ENCODE measurements around the gene HOXB9.
A peak's percentile ranks its signal among the peaks of the same experiment; 100 is the strongest.

Gene HOXB9

GRCh38 chr17:48594538-48595277, 31.4 kb downstream of the HOXB9 start:
- DNase-seq: no peak

- peak; percentile 85 for DNase-seq
Observed at GRCh38 chr17:48593840-48594537, 32.2 kb downstream of the HOXB9 start.

GRCh38 chr17:48593126-48593829, 32.9 kb downstream of the HOXB9 start, which contains the start of gene HOXB5:
TSS of gene HOXB5 (minus strand) at chr17:48593779. CDS start at chr17:48593682, 97 bp downstream.
- no peak for DNase-seq

- DNase-seq: no peak
Observed at GRCh38 chr17:48592577-48592976, 33.6 kb downstream of the HOXB9 start.

GRCh38 chr17:48592057-48592514, 34.1 kb downstream of the HOXB9 start:
- no peak for DNase-seq

GRCh38 chr17:48591255-48592056, 34.7 kb downstream of the HOXB9 start:
- no peak for DNase-seq

- no peak for DNase-seq
Observed at GRCh38 chr17:48590607-48591161, 35.5 kb downstream of the HOXB9 start.

GRCh38 chr17:48589831-48590606, 36.1 kb downstream of the HOXB9 start, which contains the start of gene HOXB3:
TSS of gene HOXB3 (minus strand) at chr17:48590241. CDS start at chr17:48552474, 37,767 bp downstream.
- no peak for DNase-seq

- DNase-seq: no peak
Observed at GRCh38 chr17:48589060-48589830, 36.9 kb downstream of the HOXB9 start.

GRCh38 chr17:48588528-48588927, 37.6 kb downstream of the HOXB9 start:
- no peak for DNase-seq

GRCh38 chr17:48588074-48588415, 38.1 kb downstream of the HOXB9 start:
- DNase-seq: no peak

GRCh38 chr17:48587276-48588073, 38.7 kb downstream of the HOXB9 start:
- no peak for DNase-seq

- peak; percentile 52 for DNase-seq
Observed at GRCh38 chr17:48586355-48587258, 39.6 kb downstream of the HOXB9 start.

- DNase-seq: no peak
Observed at GRCh38 chr17:48584223-48584741, 41.9 kb downstream of the HOXB9 start.

- DNase-seq: no peak
Observed at GRCh38 chr17:48583708-48584222, 42.4 kb downstream of the HOXB9 start.

- no peak for DNase-seq
Observed at GRCh38 chr17:48582750-48583069, 43.4 kb downstream of the HOXB9 start.

- DNase-seq: no peak
Observed at GRCh38 chr17:48579760-48580554, 46.2 kb downstream of the HOXB9 start.

GRCh38 chr17:48579471-48579759, 46.7 kb downstream of the HOXB9 start:
- no peak for DNase-seq
